Measurements from ENCODE around the gene TMEM125.

DNA sequence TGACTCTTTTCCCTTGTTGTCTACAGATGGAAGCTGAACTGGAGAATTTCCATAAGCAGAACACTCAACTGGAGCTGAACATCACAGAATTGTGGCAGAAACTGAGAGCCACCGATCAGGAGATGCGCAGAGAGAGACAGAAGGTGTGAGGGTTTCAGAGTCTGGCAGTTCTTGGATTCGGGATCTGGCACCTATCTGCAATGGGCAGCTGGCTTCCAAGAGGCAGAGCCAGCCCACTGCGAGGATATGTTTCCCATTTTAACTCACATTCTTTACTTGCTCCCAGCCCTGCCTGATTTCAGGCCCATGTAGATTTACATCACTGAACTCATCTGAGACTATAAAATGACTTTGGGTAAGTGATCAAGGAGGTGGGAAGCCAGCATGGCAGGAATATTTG, 37.3 kb upstream of the TMEM125 start:
- TF ChIP-seq EZH2 (IDR thresholded peaks at IDR 0.05) (no peak), POLR2AphosphoS5 (IDR thresholded peaks at IDR 0.05; ENCODE audit: borderline replicate concordance, low read depth, low read length) (no peak)

All from SK-N-MC (cell line).